Lower lobe of right lung (tissue), 2 donors: Measurements from ENCODE around the gene CPA1. TPM values are rescaled to one million over a fixed set of nuclear protein-coding genes. Genes with fewer than 3 reads are reported as not detected.

ENCODE experiments used
- ATAC-seq, 2 donors: fragments of 200-7000 bp; cut with Tn5 transposase; one replicate each; pipeline ENCODE4 v1.9.1; 2020 to 2022; ENCODE audit warnings: mild to moderate bottlenecking in 2 of 2, moderate library complexity in 2 of 2
- DNase-seq: peaks from one replicate; pipeline ENCODE4 v3.0.0-alpha.2; 2020
- H3K27ac ChIP-seq: fragments of 200-600 bp; one replicate; pipeline ENCODE4 v1.8.0; 2022
- H3K27me3 ChIP-seq: fragments of 200-600 bp; one replicate; pipeline ENCODE4 v1.8.0; 2022; ENCODE audit warnings: low read depth
- H3K36me3 ChIP-seq: fragments of 200-600 bp; one replicate; pipeline ENCODE4 v1.8.0; 2022; ENCODE audit warnings: mild to moderate bottlenecking
- H3K4me1 ChIP-seq: fragments of 200-600 bp; one replicate; pipeline ENCODE4 v1.8.0; 2022
- H3K4me3 ChIP-seq: fragments of 200-600 bp; one replicate; pipeline ENCODE4 v1.8.0; 2022; ENCODE audit warnings: mild to moderate bottlenecking
- H3K9me3 ChIP-seq: fragments of 200-600 bp; one replicate; pipeline ENCODE4 v1.8.0; 2022
- CTCF ChIP-seq: fragments of 200-600 bp; IDR thresholded peaks from one replicate; pipeline ENCODE4 v1.8.0; 2022; ENCODE audit warnings: antibody characterized with exemption, mild to moderate bottlenecking
- intact Hi-C: fragments of 100-400 bp; cut with DNase I; formaldehyde crosslinking; loops from one replicate; pipeline ENCODE4 v1.11.0; 2022
- total RNA-seq: library from RNA; stranded (reverse); fragmentation: NEBNext Ultra II Directional; extraction: Animal tissue kit (Norgen Biotek cat#: 25700); gene quantifications from one replicate; pipeline ENCODE4 v1.2.1, GENCODE V29; 2021
- donor health status: DM: no; HTN: yes; CAD: no; lungs with severe emphysema.

The CPA1 gene
- total RNA-seq, 1 donor from 2014 or later: 0.30 TPM

- H3K36me3 ChIP-seq: no peaks in the 10 kb centered on the region
- intact Hi-C loops: no loop called here
- no peak for DNase-seq
- no peak overlapping the region for H3K4me3 ChIP-seq
- no peak overlapping the region for H3K27ac ChIP-seq
- no peaks in the 10 kb centered on the region for H3K9me3 ChIP-seq
- no peaks in the 10 kb centered on the region for H3K27me3 ChIP-seq
- no peak for ATAC-seq
- no peak for TF ChIP-seq CTCF
- H3K4me1 ChIP-seq: peaks cover 8% of the 10 kb centered on the region
Observed at GRCh38 chr7:130410868-130411541, 30.7 kb downstream of the CPA1 start.

- H3K27me3 ChIP-seq: no peaks in the 10 kb centered on the region
- H3K4me3 ChIP-seq: no peak overlapping the region
- H3K9me3 ChIP-seq: no peaks in the 10 kb centered on the region
- intact Hi-C loops: no loop called here
- peaks cover 8% of the 10 kb centered on the region for H3K4me1 ChIP-seq
- DNase-seq (no peak), ATAC-seq (no peak)
- no peak overlapping the region for H3K27ac ChIP-seq
- no peak for TF ChIP-seq CTCF
- no peaks in the 10 kb centered on the region for H3K36me3 ChIP-seq
Observed at GRCh38 chr7:130413201-130413600, 32.9 kb downstream of the CPA1 start.

- Histone ChIP-seq H3K4me3 (no peak overlapping the region), H3K9me3 (no peaks in the 10 kb centered on the region), H3K27me3 (no peaks in the 10 kb centered on the region), H3K36me3 (no peaks in the 10 kb centered on the region), H3K27ac (no peak overlapping the region), H3K4me1 (no peaks in the 10 kb centered on the region)
- no peak for DNase-seq
- no peak for ATAC-seq
- intact Hi-C loops: no loop called here
- TF ChIP-seq CTCF: no peak
Observed at GRCh38 chr7:130415006-130415405, 34.7 kb downstream of the CPA1 start.

GRCh38 chr7:130417213-130417612 is 36.9 kb downstream of the CPA1 start:
- intact Hi-C loops: no loop called here
- DNase-seq: no peak
- Histone ChIP-seq H3K27me3 (no peaks in the 10 kb centered on the region), H3K4me1 (peaks cover 13% of the 10 kb centered on the region), H3K36me3 (no peaks in the 10 kb centered on the region), H3K4me3 (no peak overlapping the region), H3K27ac (no peak overlapping the region), H3K9me3 (no peaks in the 10 kb centered on the region)
- no peak for ATAC-seq
- no peak for TF ChIP-seq CTCF

- H3K27ac ChIP-seq: no peak overlapping the region
- no peaks in the 10 kb centered on the region for H3K27me3 ChIP-seq
- ATAC-seq: no peak
- H3K9me3 ChIP-seq: no peaks in the 10 kb centered on the region
- intact Hi-C loops: no loop called here
- DNase-seq: no peak
- no peak overlapping the region for H3K4me3 ChIP-seq
- H3K4me1 ChIP-seq: peaks cover 13% of the 10 kb centered on the region
- no peak for TF ChIP-seq CTCF
- H3K36me3 ChIP-seq: no peaks in the 10 kb centered on the region
Observed at GRCh38 chr7:130418306-130418705, 38.0 kb downstream of the CPA1 start.
